GM12801 (cell line): Measurements from ENCODE around the gene PLIN5.

ENCODE experiments used
- TF ChIP-seq, protein P1 (sequence below): IDR thresholded peaks from one replicate; pipeline ENCODE4 v1.5.1; 2011; ENCODE audit warnings: control low read depth; ENCODE audit not compliant: insufficient read length; ENCODE audit errors: extremely low read depth

The PLIN5 gene

DNA sequence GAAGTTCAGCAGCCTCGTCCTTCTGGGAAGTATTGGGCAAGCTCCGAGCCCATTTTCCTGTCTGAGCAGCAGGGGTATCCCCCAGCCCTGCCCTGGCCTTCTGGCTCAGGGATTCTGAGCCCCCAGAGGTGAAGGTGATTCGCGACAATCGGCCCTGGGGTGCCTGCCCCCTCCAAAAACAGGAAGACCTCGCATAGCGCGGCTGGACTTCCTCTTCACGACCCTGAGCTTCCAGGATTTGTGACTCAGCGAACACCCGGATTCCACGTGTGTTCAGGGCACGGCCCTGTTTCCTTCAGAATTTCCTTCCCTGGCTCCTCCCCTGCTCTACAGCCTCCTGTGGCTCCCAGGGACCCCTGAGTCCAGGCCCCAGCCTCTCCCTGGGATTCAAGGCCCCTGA is 24.5 kb upstream of the PLIN5 start, which contains the start of gene SEMA6B:
Gene SEMA6B (minus strand): TSS at position 116 of the 400 bp plus-strand sequence. CDS start 1,227 bp downstream, outside the sequence.
- TF ChIP-seq, protein P1, sequence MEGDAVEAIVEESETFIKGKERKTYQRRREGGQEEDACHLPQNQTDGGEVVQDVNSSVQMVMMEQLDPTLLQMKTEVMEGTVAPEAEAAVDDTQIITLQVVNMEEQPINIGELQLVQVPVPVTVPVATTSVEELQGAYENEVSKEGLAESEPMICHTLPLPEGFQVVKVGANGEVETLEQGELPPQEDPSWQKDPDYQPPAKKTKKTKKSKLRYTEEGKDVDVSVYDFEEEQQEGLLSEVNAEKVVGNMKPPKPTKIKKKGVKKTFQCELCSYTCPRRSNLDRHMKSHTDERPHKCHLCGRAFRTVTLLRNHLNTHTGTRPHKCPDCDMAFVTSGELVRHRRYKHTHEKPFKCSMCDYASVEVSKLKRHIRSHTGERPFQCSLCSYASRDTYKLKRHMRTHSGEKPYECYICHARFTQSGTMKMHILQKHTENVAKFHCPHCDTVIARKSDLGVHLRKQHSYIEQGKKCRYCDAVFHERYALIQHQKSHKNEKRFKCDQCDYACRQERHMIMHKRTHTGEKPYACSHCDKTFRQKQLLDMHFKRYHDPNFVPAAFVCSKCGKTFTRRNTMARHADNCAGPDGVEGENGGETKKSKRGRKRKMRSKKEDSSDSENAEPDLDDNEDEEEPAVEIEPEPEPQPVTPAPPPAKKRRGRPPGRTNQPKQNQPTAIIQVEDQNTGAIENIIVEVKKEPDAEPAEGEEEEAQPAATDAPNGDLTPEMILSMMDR, result no peak

DNA sequence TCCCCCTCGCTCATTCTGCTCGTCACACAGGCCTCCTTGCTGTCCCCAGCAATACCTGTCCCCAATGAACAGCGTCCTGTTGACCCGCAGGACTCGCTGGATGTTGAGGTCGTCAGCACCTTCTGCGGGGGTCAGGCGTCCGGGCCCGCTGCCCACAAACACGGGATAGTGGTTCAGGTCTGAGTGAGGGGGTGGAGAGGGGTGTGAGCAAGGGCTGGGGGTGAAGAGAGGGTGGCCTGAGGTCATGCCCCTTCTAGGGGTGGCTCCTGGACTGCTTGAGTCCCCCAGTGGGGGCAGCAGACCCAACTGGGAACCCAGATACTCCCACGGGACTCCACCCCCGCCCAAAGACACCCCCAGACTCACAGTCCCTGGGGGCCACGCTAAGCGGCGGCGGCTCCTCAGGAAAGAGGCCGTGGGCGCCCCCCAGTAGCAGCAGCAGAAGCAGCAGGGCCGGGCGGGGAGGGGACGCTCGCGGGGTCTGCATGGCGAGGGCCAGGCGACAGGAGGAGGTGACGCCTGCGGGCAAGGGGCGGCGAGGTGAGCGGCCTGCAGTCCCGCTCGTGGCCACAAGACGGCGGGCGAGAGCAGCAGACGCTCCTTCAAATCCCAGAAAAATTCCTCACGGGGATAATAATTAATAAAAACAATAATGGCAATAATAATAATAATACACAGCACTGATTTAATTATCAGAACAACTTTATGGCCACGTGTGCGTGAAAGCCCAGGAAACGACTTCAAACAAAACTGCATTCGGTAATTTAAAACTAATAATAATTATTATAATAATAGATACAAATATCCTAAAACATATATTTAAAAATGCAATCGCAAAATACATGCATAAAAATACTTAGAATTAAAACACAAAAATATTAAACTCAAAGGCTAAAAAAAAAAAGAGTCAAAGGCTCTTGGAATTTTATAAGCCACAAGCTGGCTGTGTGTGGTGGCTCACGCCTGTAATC is 23.2 kb upstream of the PLIN5 start:
- TF ChIP-seq, protein P1, result peak; percentile 49

DNA sequence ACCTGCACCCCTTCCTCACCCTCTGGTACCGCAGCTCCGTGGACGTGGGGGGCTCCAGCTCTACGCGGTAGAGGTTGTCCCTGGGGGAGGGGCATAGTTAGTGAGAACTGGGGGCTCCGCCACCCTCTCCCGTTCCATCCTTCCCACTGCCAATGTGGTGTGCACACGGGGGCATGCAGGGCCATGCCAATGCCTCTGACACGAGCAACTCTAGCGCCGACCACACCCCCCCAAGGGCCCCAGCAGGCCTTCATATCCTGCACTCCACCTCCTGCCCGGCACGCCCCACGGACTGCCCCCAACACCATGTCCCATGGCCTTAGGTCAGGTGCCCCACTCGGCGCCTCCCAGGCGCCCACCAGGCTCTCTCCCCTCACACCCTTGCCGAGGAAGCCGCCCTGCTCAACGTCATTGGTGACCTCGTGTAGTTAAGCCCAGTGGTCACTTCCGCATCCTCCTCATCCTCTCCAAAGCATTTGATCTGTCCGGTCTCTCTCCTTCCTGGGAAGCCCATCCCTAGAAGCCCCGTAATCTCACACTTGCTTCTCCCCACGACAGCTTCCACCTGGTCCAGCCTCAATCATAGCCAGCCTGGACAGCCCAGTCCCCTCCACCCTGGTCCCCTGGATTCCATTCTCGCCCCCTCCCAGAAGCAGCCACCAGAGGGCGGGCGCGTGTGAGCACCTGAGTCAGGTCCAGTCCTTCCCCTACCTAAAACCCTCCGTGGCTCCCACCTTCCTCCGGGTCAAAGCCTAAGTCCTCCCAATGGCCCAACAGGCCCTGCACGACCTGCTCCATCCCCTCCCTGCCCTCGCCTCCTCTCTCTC is 22.3 kb upstream of the PLIN5 start:
- TF ChIP-seq, protein P1, result no peak

DNA sequence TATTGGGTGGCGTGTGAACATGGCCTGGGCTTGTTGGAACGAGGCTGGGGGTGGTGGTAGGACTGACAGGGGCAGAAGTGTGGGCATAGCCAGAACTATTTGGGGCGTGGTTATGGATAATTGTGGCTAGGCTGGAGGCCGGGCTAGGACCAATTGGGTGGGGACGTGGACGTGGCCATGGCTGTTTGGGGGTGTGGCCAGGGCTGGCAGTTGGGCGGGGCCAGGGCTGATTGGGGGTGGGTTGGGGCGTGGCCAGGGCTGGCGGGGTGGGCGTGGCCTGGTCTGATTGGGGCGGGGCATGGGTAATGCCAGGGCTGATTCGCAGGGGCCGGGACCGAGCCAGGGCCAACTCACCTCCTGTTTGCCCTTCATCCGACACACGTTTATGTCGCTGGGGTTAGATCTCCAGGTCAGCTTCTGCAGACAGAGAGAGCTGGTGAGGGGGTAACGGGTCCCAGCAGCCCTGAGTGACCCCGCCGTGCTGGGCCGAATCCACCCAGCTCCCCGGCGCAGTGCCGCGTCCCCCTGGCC is 21.6 kb upstream of the PLIN5 start:
- TF ChIP-seq, protein P1, result no peak

DNA sequence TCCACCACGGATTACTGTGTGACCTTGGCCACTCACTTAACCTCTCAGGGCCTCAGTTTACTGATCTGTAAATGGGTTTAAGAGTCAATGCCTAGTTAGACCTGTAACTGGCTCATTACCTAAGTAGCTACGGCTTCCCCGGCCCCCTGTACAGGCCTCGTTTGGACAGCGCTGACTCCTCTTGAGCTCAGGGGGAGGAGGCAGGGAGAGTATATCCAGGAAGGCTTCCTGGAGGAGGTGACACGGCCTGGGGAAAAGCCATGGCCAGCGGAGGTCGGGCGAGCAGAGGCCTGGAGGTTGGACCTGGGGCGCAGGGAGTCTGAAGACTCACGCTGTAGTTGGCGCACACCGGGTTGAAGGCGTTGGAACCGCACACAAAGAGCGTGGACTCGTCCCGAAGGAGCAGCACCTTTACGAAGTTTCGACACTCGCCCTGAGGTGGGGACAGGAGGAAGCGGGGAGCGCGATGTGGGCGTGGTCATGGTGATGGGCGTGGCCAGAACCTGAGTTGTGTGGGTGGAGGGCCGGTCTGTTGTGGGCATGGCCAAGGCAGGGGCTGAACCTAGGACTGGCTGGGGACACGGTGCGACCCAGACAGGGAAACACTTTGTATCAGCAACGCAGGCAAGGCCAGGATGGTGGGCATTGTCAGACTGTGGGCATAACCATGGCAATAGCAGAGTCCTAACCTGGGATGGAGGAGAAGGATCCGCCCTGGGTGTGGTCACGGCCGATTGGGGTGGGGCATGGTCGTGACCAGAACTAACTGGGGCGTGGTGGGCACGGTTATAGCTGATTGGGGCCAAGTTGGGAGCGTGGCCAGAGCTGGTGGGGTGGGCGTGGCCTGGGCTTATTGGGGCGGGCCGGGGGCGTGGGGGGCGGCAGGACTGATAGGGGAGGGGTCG is 20.9 kb upstream of the PLIN5 start:
- TF ChIP-seq, protein P1, result no peak

DNA sequence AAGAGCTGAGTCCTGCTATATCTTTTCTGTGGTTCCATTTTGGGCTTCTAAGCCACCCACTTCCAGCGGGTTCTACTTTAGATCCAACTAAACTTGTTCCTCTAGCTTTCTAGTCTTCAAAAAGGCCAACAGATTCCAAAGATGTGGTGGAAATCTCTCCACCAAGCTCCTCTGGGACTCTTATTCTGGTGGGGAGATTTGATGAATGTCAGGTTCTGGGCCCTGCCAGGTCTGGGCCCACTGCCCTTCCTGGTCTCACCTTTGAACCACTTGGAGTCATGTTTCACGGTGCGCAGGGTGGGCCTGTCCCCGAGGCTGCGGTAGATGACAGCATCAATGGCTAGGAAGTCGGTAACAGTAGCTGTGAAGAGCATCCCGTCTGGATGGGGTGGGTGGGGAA is 19.7 kb upstream of the PLIN5 start:
- TF ChIP-seq, protein P1, result no peak
